SJSA1 (cell line): ENCODE data around the gene CSTF2T. TPM values are rescaled to one million over a fixed set of nuclear protein-coding genes. Genes with fewer than 3 reads are reported as not detected.

Source experiments
- DNase-seq, 2 experiments: peaks; one replicate each; pipeline ENCODE4 v3.0.0-alpha.2; 2015 to 2020; ENCODE audit warnings: low spot score in 2 of 2, low read depth in 1 of 2
- H3K27ac ChIP-seq: fragments of 250-450 bp; sonication (Bioruptor Pico); 2 replicates; pipeline ENCODE4 v1.5.1; 2020; ENCODE audit warnings: mild to moderate bottlenecking, moderate library complexity
- H3K27me3 ChIP-seq: fragments of 250-450 bp; sonication (Bioruptor Pico); replicated peaks from 2 replicates; pipeline ENCODE4 v1.5.1; 2020; ENCODE audit warnings: mild to moderate bottlenecking, moderate library complexity
- H3K36me3 ChIP-seq: fragments of 250-450 bp; sonication (Bioruptor Pico); 2 replicates; pipeline ENCODE4 v1.5.1; 2020; ENCODE audit warnings: mild to moderate bottlenecking
- H3K4me1 ChIP-seq: fragments of 250-450 bp; sonication (Bioruptor Pico); replicated peaks from 2 replicates; pipeline ENCODE4 v1.6.1; 2021; ENCODE audit warnings: mild to moderate bottlenecking
- H3K4me3 ChIP-seq: fragments of 250-450 bp; sonication (Bioruptor Pico); 2 replicates; pipeline ENCODE4 v1.5.1; 2020; ENCODE audit warnings: mild to moderate bottlenecking
- H3K9me3 ChIP-seq: fragments of 250-450 bp; sonication (Bioruptor Pico); replicated peaks from 2 replicates; pipeline ENCODE4 v1.5.1; 2020; ENCODE audit warnings: mild to moderate bottlenecking
- total RNA-seq: library from RNA; depleted of rRNA; stranded (reverse); fragments of >200 nt; shearing (Covaris generic); gene quantifications from 2 replicates; pipeline ENCODE4 v1.2.3, GENCODE V29; 2014; rRNA removed

The CSTF2T gene
- 25.8 and 32.7 TPM in 2 replicates for total RNA-seq

GRCh38 chr10:51699475-51700227 lies at the start of gene CSTF2T:
CSTF2T (minus strand) TSS chr10:51699595; CDS start chr10:51699549, 46 bp downstream.
- Histone ChIP-seq H3K27me3 (no peaks in the 10 kb centered on the region), H3K4me3 (peak within 1 kb of the TSS; percentile 70), H3K36me3 (peaks cover 41% of the 10 kb centered on the region), H3K9me3 (no peaks in the 10 kb centered on the region), H3K27ac (peak within 1 kb of the TSS; percentile 99), H3K4me1 (peaks cover 16% of the 10 kb centered on the region)
- DNase-seq: peak; percentile 91 to 95

DNA sequence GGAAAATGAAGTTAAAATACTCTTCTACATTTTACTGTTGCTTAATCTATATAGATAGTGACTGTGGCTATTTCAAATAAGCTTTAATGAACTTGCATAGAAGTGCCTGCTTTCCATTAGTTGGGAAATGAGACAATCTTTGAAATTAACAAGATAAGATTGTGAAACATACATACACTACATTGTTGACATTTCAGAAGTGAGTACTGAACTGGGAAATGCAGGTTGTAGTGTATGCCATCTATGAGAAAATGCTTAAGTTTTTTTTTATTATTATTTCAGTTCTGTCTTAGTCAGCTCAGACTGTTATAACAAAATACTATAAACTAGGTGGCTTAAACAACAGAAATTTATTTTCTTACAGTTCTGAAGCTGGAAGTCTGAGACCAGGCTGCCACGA lies 49.6 kb upstream of the CSTF2T start:
- H3K9me3 ChIP-seq: no peaks in the 10 kb centered on the region
- DNase-seq: no peak
- H3K4me3 ChIP-seq: no peak overlapping the region
- H3K27me3 ChIP-seq: no peaks in the 10 kb centered on the region
- no peak overlapping the region for H3K27ac ChIP-seq
- H3K4me1 ChIP-seq: no peaks in the 10 kb centered on the region
- no peaks in the 10 kb centered on the region for H3K36me3 ChIP-seq

DNA sequence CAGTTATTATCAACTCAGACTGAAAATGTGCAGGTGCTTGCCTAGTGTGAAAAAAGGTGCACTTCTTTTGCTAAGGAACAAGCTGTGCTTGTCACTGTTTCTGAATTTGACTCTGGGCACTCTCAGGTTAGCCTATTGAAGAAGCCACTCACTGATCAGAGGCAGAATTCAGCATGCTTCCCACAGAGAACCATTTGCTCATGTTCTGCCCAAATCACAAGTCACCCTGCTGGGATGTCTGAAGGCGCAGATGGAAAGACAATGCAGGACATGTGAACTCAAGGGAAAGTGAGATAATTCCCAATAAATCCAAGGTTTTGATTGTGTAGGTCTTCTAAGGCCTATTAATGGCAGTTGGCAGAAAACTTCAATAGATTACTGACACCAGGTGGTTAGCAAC lies 47.8 kb upstream of the CSTF2T start:
- H3K9me3 ChIP-seq: no peaks in the 10 kb centered on the region
- no peak for DNase-seq

DNA sequence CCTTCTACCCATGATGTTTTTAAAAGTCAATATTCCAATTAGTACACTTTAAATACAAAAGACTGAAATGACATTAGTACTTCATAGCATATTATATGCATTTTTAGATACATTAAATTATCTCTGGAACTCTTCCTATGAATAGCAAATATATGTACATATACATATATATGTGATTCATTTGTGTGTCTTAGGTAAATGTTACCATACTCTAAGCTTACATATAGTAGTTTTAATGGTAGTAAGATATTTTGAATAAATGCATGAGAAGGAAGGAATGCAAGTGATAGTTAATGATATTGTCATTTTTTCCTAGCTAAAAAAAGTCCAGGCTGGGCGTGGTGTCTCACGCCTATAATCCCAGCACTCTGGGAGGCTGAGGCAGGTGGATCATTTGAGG lies 46.0 kb upstream of the CSTF2T start:
- no peaks in the 10 kb centered on the region for H3K9me3 ChIP-seq
- H3K4me1 ChIP-seq: no peaks in the 10 kb centered on the region
- H3K27ac ChIP-seq: no peak overlapping the region
- no peaks in the 10 kb centered on the region for H3K36me3 ChIP-seq
- no peak for DNase-seq
- H3K27me3 ChIP-seq: no peaks in the 10 kb centered on the region
- no peak overlapping the region for H3K4me3 ChIP-seq

More for the DNA sequence above, 47.8 kb upstream of the CSTF2T start:
- H3K27ac ChIP-seq: no peak overlapping the region
- H3K36me3 ChIP-seq: no peaks in the 10 kb centered on the region
- no peak overlapping the region for H3K4me3 ChIP-seq
- H3K27me3 ChIP-seq: no peaks in the 10 kb centered on the region
- no peaks in the 10 kb centered on the region for H3K4me1 ChIP-seq

GRCh38 chr10:51744235-51745000 lies 45.0 kb upstream of the CSTF2T start:
- Histone ChIP-seq H3K36me3 (no peaks in the 10 kb centered on the region), H3K4me3 (no peak overlapping the region), H3K27ac (no peak overlapping the region), H3K27me3 (no peaks in the 10 kb centered on the region), H3K9me3 (no peaks in the 10 kb centered on the region), H3K4me1 (no peaks in the 10 kb centered on the region)
- no peak for DNase-seq

DNA sequence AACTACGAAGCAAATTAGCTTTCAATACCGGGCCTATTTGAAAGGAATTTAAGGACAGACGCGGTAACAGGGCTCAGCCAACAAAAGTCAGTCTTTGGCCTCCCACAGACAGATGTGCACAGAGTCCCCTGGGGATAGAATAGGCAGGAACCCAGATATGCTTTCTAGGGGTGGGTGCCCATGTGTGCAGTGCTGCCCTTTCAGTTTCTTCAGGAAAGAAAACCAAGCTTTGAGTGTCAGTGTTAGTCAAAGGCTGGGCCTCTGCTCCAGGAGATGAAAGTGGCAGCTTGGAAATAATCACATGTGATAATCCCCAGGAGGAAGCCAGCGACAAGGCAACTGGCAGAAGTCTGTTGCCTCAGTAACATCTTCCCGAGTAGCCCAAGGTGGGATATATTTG lies 43.8 kb upstream of the CSTF2T start:
- Histone ChIP-seq H3K27me3 (no peaks in the 10 kb centered on the region), H3K4me1 (no peaks in the 10 kb centered on the region), H3K9me3 (no peaks in the 10 kb centered on the region), H3K27ac (no peak overlapping the region), H3K4me3 (no peak overlapping the region), H3K36me3 (no peaks in the 10 kb centered on the region)
- no peak for DNase-seq

- Histone ChIP-seq H3K4me1 (no peaks in the 10 kb centered on the region), H3K9me3 (no peaks in the 10 kb centered on the region), H3K27ac (no peak overlapping the region), H3K36me3 (no peaks in the 10 kb centered on the region), H3K27me3 (no peaks in the 10 kb centered on the region), H3K4me3 (no peak overlapping the region)
- DNase-seq: no peak
Observed at GRCh38 chr10:51733057-51733456, 33.7 kb upstream of the CSTF2T start.

- Histone ChIP-seq H3K27me3 (no peaks in the 10 kb centered on the region), H3K36me3 (no peaks in the 10 kb centered on the region), H3K4me3 (no peak overlapping the region), H3K4me1 (no peaks in the 10 kb centered on the region), H3K9me3 (no peaks in the 10 kb centered on the region), H3K27ac (no peak overlapping the region)
- no peak for DNase-seq
Observed at GRCh38 chr10:51729822-51730555, 30.6 kb upstream of the CSTF2T start.

GRCh38 chr10:51724038-51724437 lies 24.6 kb upstream of the CSTF2T start:
- H3K36me3 ChIP-seq: no peaks in the 10 kb centered on the region
- H3K4me1 ChIP-seq: no peaks in the 10 kb centered on the region
- H3K27me3 ChIP-seq: no peaks in the 10 kb centered on the region
- H3K4me3 ChIP-seq: no peak overlapping the region
- no peaks in the 10 kb centered on the region for H3K9me3 ChIP-seq
- DNase-seq: no peak
- no peak overlapping the region for H3K27ac ChIP-seq

DNA sequence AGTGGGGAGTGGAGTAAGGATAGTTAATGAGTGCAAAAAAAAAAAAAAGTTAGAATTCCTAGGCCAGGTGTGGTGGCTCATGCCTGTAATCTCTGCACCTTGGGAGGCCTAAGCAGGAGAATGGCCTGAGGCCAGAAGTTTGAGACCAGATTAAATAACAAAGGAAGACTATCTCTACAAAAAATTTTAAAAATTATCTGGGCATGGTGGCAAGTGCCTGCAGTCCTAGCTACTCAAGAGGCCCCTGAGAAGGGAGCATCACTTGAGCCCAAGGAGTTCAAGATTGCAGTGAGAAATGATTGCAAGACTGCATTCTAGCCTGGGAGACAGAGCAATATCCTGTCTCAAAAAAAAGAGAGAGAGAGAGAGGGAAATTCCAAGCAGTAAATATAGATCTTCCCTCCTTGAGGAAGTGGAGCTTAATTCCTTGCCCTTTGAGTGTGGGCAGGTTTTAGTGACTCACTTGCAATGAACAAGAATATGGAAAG lies 19.5 kb upstream of the CSTF2T start:
- H3K36me3 ChIP-seq: no peaks in the 10 kb centered on the region
- no peak overlapping the region for H3K4me3 ChIP-seq
- no peaks in the 10 kb centered on the region for H3K4me1 ChIP-seq
- no peaks in the 10 kb centered on the region for H3K27me3 ChIP-seq
- no peak for DNase-seq
- no peaks in the 10 kb centered on the region for H3K9me3 ChIP-seq
- H3K27ac ChIP-seq: no peak overlapping the region

- DNase-seq: no peak
- no peak overlapping the region for H3K27ac ChIP-seq
- H3K27me3 ChIP-seq: no peaks in the 10 kb centered on the region
- no peaks in the 10 kb centered on the region for H3K4me1 ChIP-seq
- no peak overlapping the region for H3K4me3 ChIP-seq
- H3K9me3 ChIP-seq: no peaks in the 10 kb centered on the region
- no peaks in the 10 kb centered on the region for H3K36me3 ChIP-seq
Observed at GRCh38 chr10:51716981-51717380, 17.6 kb upstream of the CSTF2T start.

- no peaks in the 10 kb centered on the region for H3K9me3 ChIP-seq
- no peaks in the 10 kb centered on the region for H3K27me3 ChIP-seq
- H3K4me3 ChIP-seq: no peak overlapping the region
- DNase-seq: no peak
- H3K27ac ChIP-seq: no peak overlapping the region
- no peaks in the 10 kb centered on the region for H3K36me3 ChIP-seq
- H3K4me1 ChIP-seq: no peaks in the 10 kb centered on the region
Observed at GRCh38 chr10:51711519-51711891, 12.1 kb upstream of the CSTF2T start.

DNA sequence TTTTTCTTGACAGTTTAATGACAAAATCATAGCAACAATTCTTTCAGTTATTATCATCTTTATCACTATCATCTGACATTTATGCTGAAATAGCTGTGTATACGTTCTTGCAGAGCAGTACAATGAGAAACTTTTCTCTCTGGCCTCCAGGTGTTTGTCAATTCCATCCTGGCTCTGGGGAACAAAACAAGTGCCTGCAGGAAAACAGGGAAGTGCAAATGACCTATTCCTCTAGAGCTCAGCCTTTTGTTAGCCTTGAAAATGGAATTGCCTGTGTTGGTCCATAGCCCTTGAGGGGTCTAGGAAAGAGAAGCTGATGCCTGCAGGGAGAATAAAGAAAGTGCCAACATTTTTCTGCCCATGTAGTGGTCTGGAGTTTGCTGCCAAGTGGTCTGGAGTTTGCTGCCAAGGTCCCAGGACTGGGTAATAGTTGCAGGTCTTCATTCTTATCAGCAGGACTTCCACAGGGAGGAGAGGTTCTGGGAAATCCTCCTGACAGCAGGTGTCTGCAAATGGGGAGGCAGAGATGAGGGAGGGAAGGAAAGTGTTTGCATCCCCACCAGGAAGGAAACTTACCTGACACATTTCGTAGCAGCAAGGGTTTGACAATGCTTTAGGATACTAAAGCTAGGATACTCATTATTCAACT lies 10.1 kb upstream of the CSTF2T start:
- Histone ChIP-seq H3K4me3 (no peak overlapping the region), H3K27me3 (0 out of 2 replicates have a peak, but pooled peaks cover 3% of the 10 kb centered on the region), H3K36me3 (no peaks in the 10 kb centered on the region), H3K4me1 (no peaks in the 10 kb centered on the region), H3K27ac (no peak overlapping the region), H3K9me3 (no peaks in the 10 kb centered on the region)
- DNase-seq: no peak
